DND-41 (cell line): ENCODE results near the gene CORT.

Experiments used
- EZH2 ChIP-seq: IDR thresholded peaks from 3 replicates; pipeline ENCODE4 v1.6.1; 2012; ENCODE audit warnings: borderline replicate concordance, low read depth, mild to moderate bottlenecking, moderate library complexity, low read length, inconsistent platforms; ENCODE audit not compliant: severe bottlenecking
- TF ChIP-seq, protein P1 (sequence below): IDR thresholded peaks from 2 replicates; pipeline ENCODE4 v1.5.1; 2012; ENCODE audit warnings: borderline replicate concordance, low read length, moderate library complexity, mild to moderate bottlenecking; ENCODE audit not compliant: poor library complexity, severe bottlenecking; ENCODE audit errors: extremely low read depth

DNA sequence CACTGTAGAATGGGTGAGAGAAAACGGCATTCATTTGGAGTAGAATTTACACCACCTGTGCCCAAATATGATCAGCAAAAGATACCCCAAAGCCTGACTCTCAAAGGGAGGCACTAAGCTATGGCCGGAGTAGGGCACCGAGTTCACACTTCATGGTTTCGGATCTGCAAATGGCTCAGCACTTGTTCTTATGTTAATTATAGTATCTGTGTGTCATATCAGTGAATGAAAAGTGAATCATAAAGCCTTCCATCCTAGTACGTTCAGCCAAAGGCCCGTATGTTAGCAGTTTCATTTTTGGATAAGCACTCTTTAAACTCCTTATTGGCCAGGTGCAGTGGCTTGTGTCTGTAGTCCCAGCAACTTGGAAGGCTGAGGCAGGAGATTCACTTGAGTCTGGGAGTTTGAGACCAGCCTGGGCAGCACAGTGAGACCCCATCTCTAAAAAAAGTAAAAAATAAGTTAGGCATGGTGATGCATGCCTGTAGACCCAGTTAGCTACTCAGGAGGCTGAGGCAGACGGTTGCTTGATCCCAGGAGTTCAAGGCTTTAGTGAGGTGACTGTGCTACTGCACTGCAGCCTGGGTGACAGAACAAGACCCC lies 4.9 kb upstream of the CORT start:
- TF ChIP-seq, protein P1, sequence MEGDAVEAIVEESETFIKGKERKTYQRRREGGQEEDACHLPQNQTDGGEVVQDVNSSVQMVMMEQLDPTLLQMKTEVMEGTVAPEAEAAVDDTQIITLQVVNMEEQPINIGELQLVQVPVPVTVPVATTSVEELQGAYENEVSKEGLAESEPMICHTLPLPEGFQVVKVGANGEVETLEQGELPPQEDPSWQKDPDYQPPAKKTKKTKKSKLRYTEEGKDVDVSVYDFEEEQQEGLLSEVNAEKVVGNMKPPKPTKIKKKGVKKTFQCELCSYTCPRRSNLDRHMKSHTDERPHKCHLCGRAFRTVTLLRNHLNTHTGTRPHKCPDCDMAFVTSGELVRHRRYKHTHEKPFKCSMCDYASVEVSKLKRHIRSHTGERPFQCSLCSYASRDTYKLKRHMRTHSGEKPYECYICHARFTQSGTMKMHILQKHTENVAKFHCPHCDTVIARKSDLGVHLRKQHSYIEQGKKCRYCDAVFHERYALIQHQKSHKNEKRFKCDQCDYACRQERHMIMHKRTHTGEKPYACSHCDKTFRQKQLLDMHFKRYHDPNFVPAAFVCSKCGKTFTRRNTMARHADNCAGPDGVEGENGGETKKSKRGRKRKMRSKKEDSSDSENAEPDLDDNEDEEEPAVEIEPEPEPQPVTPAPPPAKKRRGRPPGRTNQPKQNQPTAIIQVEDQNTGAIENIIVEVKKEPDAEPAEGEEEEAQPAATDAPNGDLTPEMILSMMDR: no peak
- no peak for TF ChIP-seq EZH2
